Activated T-cell treated with anti-CD3 and anti-CD28 coated beads for 4 hours (primary cell): ENCODE results near the gene SORBS2.

Experiments used
- DNase-seq: peaks from one replicate; pipeline ENCODE4 v3.0.0-alpha.2; 2020

Gene SORBS2

GRCh38 chr4:185542626-185543315, 269.2 kb downstream of the SORBS2 start:
- no peak for DNase-seq

- DNase-seq, result no peak
Observed at GRCh38 chr4:185541251-185541727, 270.7 kb downstream of the SORBS2 start.

GRCh38 chr4:185540487-185541120, 271.4 kb downstream of the SORBS2 start:
- no peak for DNase-seq

GRCh38 chr4:185540040-185540439, 272.0 kb downstream of the SORBS2 start:
- no peak for DNase-seq

- no peak for DNase-seq
Observed at GRCh38 chr4:185538806-185539205, 273.2 kb downstream of the SORBS2 start.

GRCh38 chr4:185536411-185536709, 275.6 kb downstream of the SORBS2 start:
- DNase-seq, result no peak

- no peak for DNase-seq
Observed at GRCh38 chr4:185535612-185536410, 276.2 kb downstream of the SORBS2 start.
